Skin of body (tissue), 2 donors: ENCODE data around the gene FKTN. TPM values are rescaled to one million over a fixed set of nuclear protein-coding genes. Genes with fewer than 3 reads are reported as not detected.

ENCODE experiments used
- DNase-seq: peaks from one replicate; lab custom pipeline; 2025; lab: John Stamatoyannopoulos, UW
- total RNA-seq: library from RNA; depleted of rRNA; stranded (reverse); fragments of >200 nt; gene quantifications from one replicate; pipeline ENCODE4 v1.2.3, GENCODE V29; 2014

FKTN gene
- total RNA-seq, 1 donor from 2014 or later = 18.6 TPM

DNA sequence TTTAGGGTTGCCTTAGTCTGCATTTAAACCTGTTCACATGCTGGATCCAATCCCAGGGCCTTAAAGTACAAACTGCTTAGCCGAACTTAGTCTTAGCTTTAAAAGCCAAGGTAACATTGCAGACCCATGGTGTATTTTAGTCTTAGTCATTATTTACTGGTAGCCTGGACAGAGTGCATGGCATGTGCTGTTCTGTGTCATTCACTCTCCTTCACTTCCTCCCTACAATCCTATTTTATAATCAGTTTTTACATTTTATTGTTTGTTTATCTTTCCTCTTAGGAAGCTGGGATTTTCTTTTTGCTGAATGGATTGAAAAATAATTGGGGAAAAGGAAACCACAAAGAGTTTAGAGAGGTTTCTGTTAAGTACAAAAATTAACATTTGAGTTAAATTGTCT, 74.9 kb downstream of the FKTN start:
- no peak for DNase-seq

DNA sequence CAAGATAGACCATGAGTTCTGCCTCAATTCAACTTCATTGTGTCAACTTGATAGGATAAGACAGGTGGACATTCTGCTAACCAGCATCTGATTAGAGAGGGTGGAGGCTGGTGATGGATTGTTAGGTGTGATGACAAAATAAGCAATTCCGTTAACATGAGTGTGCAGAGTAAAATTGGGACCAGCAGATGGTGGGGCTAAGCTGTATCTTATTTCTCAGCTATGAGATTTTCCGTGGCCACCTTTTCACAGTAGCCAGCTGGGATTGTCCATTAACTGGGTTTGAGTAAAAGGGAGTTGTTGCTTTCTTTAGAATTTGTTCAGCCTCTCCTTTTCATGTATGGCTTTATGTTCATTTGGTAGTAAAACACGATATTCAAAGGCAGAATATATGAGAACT, 75.5 kb downstream of the FKTN start:
- DNase-seq = no peak

DNA sequence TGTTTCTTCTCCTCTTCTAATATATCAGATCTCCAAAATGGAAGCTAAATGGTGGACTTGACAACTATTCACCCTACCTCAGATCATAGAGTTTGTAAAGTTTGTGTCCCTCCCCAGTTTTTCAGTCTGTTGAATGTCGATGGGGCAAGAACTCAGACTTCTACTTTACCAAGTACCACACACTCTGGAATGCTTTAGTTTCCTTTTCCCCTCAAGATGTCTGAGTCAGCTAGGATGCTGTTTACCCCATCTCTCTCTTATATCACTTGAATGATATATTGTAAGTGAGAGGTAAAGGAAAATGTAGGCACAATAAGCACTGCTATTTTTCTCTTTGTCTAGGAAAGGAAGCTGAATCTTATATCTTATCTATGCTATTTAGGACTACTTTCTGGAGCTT, 78.4 kb downstream of the FKTN start:
- no peak for DNase-seq

DNA sequence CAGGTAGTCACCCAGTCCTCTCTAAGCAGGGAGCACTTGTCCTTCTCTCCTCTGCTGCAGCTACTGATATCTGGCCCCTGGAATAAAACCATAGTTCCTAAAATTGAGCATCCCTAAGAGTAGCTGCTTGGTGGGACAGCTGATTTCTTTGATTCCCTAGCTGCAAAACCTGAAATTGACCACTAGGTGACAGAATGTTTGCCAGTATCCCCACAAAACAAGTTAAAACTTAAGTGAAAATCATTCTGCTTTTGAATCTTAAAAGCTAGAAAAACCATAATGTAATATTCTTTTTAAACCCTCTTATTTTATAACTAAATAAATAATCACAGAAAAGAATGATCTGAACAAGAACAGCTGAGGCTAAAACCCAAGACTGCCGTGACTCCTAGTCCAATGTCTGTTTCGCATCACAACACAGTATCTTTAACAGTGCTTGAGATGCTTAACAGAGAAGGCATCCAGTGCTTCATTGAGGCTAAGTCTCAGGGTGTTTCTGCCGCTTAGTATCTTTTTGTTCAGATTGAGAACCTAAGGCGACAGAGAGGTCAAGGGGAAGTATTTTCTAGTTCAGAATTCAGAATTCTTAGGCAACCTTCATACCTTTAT, 80.0 kb downstream of the FKTN start:
- no peak for DNase-seq

DNA sequence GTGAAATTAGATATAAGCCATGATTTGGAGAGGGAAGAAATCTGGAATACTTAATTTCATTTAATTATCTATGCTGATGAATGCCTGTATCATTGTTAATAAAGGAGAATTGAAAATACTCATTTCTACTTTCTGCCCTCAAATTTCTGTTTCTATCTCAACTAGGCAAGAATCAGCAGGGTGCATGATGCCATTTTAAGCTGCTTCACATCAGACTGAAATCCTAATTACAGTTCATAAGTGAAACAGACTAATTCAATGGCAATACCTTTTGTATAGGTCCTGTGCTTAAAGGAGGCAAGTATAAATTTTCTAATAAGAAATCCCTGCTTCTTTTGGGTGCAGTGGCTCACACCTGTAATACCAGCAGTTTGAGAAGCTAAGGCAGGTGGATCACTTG, 82.0 kb downstream of the FKTN start:
- DNase-seq = no peak

DNA sequence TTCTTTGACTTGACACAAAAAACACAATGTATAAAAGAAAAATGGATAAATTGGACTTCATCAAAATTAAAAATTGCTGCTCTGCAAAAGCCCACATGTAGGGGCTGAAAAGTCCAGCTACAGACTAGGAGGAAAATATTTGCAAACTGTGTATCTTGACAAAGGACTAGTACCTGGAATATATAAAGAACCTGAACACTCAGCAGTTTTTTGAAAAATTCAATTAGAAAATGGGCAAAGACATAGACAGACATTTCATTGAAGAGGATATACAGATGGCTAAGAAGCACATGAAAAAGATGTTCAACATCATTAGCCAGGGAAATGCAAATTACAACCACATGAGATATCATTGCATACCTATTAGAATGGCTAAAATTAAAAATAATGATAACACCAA, 85.9 kb downstream of the FKTN start:
- DNase-seq = no peak

DNA sequence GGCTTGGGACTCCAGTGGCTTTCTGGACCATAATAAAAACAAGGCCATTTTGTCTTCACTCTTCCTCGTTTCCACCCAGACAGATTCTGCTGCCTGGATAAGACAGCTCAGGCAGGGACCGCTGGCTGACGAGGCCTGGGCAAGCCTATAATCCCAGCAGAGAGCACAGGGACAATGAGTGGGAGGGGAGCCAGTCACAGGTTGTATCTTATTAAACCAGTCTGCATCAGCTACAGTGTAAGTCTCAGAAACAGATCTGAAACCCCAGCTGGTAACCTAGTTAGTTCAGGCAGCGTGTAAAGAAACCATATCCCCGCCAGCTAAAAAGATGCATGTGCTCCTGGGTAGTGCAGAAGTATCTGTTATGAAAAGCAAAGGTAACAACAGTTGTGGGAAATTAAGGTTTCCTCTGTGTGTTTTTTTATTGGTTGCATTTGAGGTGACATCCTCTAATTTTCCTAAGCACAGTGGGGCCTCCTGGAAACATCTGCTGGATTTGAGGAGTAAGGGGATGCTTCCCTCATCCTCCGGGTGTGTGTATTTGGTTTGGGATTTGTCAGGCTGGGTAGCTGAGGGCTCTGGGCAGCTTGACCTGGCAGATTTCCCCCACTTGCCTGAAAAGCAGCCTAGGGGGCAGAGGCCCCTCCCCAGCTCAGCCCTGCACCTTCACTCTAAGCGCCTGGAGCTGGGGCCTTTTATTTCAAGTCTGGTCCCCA, 89.1 kb downstream of the FKTN start:
- no peak for DNase-seq

DNA sequence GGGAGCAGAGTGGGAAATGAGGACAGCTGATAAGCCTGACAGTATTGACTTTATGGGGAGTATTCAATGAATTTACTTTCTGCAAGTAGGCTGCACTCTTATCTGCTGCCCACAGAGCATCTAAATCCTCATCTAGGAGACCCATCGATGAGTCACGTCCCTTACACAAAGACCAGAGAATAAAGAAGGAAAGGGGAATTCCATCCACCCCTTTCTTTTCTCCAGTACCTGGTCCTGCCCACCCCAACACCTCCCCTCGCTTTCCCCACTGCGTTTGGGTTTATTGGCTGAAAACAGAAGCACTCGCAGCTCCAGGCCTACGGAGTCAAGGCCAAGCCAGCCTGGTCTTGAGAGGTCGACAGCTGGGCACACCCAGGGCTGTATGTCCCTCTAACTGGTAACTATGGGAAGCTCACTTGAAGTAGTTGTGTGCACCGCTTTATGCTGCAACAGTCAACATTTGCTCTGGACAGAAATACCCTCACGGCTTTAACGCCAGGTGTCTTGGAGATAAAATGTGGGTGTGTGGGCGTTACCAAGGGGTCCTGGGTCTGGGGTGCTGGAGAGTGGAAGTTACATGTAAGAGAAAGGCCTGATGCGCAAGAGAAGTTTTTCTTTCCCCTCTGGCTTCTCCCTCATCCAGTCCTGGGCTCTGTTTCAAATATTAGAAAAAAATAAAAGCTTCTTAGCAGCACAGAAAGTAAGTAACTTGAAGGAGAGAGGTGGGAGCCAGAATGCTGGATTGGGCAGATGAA, 89.8 kb downstream of the FKTN start:
- DNase-seq = no peak

DNA sequence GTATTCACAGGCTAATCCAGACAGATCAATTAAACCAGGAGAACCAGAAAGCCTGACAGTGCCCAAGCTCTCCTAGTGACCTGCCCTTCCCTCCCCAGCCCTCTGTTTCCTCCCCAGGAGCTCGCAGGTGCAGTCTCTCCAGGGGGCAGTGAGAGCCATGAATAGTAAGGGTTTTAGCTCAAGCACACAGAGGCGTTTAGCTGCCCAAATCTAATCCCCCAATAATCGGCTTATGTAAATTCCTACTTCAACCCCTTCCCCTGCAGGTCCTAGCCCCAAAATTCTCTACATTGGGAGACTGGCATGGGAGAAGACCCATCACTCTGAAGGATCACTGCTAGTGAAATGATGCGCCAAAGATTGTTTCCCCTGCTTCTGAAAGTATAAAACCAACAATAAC, 93.9 kb downstream of the FKTN start:
- no peak for DNase-seq

DNA sequence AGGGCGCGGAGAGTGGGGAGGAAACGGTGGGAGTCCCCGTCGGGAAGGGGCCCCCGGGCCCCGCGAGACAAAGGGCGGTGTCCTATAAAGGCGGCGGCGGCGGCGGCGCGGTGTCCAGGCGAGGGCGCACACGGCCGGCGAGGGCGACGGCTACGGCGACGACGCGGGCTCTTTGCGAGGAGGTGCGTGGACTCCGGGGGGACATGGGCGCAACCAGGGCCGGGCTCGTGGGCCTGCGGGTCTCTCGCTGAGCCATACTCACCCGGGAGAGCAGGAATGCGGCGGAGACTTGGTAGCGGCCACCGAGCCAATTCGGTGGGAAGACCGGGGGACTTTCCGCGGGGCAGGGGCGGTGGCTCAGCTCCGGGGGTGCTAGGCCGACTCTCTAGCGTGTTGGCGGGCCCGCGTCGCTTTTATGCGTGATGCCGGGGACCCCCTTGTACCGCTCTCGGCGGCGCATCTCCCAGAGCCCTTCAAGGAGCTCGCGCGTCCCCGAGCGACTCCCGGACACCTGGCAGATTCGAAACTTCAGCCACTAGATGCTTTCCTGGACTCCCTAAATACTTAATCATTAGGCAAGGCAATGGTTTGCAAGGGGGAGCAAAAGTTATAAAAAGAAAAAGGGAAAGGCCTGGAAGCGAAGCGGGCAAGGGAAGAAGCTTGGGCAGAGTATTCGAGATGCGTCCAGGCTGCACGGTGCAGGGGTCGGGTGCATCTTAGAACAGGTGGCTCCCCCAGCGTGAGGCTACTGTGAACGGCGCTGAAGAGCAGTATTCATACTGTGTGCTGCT, 98.4 kb downstream of the FKTN start:
- DNase-seq = no peak

DNA sequence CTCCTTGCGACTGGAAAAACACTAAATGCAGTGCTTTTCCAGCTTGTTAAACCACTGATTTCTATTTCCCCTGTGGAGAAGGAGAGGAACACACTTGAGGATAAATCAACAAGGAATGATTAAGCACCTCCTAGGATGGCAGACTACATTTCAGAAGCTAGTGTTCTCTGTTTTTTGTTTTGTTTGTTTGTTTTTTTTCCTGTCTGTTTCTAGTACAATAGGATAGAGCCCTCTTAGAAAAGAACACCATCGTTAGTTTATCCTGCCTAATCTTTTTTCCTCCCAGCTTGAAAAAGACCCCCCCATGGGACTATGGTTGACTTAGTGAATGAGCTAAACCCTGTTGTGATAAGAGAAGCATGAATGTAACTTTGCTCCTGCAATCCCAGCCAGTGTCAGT, 100.4 kb downstream of the FKTN start:
- no peak for DNase-seq

DNA sequence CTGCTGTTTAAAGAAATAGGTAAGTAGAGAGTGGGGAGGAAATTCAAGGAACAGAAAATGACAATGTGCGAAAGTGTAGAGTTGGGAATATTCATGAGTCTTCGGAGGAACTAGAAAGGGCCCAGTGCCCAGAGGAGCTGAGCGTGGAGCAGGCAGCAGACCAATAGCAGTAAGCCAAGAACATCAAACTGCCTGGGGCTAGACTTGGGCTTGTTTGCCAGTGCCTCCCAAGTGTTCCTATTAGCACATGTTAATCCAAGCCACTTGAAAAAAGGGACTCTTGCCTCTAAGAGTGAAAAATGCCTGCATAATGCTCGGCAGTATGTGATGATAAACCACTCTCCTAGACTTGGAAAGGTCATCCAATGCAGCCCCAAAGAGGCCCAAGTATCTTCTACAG, 103.1 kb downstream of the FKTN start:
- no peak for DNase-seq

DNA sequence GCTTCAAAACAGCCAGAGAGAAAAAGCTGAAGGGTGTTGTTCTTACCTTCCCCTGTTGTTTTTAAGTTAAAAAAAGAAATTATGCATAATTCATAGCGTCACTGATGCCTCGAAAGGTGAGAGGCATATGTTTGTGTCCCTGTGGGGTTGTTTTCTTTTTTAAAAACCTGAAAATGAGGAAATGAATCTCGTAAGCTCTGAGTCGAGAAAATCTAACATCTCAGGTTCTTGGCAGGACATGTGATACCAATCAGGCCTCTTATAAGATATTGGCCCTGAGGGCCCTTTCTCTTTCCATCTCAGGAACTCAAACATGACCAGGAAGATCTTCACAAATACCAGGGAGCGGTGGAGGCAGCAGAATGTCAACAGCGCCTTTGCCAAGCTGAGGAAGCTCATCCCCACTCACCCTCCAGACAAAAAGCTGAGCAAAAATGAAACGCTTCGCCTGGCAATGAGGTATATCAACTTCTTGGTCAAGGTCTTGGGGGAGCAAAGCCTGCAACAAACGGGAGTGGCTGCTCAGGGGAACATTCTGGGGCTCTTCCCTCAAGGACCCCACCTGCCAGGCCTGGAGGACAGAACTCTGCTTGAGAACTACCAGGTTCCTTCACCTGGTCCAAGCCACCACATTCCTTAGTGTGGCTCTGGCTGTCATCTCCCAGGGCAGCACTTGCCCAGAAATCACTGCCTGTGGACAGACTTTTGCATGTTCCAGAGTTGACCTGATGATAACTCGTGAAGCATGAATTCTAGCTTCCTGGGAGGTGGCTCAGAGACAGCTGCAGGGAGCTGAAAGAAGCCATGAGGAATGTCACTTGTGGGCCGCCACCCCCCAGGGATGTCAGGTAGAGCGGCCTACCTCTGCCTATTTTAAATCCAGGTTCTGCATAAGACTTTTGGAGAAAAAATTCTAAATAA, 104.5 kb downstream of the FKTN start, which contains the start of gene TAL2:
TAL2 (plus strand) TSS at position 274 of the 921 bp plus-strand sequence; CDS start at position 314, 40 bp downstream.
- DNase-seq = no peak

DNA sequence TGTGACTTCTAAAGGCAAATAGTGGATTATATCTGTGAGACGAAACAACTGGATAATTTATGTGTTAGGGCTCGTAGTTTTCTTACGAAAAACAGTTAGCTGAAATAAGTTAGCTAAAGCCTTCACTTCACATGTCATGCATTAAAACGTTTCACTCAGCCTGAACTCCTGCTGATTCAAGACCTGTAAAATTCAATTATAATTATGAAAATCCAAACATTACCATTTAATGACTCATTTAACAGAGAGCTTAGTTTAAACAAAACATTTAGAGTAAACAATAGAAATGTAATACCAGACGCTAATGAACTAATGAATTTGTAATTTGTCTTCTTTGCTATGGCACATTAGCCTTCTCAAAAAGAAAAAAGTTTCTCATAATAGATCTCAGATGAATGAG, 106.0 kb downstream of the FKTN start:
- DNase-seq = no peak

DNA sequence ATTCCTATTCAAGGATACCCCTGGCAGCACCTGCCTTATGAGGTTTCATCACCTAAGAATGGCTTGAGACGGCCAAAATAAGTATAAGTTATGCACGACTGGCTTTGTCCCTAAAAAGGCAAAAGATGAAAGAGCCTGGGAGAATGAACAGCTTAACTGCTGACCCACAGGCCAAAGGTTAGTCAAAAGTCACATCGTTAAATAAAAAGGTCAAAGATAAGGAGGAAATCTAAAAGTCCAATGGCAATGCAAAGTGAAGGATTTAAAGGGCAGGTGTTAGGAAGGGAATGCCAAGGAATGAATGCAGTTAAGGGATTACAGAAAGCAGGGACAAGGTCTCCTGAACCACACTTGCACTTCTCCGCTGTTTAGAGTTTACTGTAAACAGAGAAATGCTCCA, 109.9 kb downstream of the FKTN start:
- DNase-seq = no peak

DNA sequence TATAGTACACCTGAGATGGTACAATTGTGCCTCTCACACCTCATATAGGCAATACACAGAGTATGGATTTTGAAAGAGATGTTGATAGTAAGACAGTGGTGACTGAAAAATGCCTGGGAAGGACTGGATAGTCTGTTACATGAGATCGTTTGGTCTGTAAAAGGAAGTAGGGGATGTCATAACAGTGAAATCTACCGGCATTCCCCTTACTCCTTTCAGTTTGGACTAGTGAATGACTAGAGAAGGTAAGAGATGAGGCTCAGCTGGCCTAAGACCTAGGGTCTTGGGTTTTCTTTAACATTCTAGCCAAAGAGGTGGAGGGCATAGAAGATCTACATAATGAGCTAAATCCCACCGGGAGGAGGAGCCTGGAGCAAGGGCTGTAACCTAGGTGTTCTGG, 112.4 kb downstream of the FKTN start:
- DNase-seq = no peak

DNA sequence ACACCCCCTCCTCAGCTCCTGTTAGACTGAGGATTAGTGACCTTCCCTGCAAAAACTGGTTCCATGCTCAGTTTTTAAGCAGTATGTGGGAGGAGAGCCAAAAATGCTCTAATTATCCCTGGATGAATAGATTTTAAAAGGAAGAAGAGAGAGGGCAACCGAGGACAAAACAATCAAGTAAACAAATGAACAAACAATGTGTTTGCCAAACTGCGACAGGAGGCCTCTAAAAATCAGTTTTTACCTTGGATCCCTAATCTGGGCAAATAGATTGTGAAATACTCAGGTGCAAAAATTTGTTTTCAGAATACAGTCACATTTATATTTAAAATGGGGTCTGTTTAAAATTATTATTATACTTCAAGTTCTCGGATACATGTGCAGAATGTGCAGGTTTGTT, 112.8 kb downstream of the FKTN start:
- no peak for DNase-seq

DNA sequence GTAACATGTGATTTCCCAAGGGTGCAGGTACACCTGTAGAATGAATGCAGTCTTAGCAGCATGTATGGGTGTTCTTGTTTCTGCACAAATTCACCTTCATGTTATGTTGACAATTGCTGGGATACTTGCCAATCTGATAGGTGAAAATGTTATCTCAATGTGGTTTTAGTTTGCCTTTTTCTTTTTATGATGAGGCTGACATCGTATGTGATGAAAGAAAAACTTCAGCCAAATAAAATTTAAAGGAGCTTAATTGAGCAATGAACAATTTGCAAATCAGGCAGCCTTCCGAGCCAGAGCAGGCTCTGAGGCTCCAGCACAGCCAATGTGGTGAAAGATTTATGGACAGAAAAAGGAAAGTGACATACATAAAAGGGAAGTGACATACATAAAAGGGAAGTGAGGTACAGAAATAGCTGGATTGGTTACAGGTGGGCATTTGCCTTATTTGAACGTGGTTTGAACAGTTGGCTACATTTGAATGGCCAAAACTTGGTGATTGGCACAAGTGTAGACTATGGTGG, 114.8 kb downstream of the FKTN start:
- no peak for DNase-seq

DNA sequence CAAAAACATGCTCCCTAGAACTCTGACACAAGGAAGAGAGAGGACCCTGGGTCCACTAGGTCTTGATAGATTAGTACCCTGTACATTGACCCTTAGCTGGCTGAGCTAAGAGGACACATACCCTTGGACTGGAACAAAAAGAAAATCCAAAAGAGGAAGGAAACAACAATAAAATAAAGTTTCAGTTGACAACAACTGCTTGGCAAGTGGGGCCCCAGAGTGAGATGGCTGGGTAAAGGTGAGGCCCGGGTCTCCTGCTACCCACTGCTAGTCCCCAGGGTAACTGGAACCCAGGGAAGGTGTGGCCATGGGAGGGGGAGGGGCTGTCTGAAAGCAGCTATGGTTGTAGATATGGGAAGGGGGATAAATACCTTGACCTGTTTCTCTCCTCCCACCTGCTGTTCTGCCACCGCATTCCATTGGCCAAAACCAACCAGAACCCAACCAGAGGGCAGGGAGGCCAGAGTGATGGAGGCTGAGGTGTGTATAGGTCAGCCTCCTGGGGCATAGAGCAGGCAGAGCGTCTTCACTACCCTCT, 116.0 kb downstream of the FKTN start:
- DNase-seq = no peak

DNA sequence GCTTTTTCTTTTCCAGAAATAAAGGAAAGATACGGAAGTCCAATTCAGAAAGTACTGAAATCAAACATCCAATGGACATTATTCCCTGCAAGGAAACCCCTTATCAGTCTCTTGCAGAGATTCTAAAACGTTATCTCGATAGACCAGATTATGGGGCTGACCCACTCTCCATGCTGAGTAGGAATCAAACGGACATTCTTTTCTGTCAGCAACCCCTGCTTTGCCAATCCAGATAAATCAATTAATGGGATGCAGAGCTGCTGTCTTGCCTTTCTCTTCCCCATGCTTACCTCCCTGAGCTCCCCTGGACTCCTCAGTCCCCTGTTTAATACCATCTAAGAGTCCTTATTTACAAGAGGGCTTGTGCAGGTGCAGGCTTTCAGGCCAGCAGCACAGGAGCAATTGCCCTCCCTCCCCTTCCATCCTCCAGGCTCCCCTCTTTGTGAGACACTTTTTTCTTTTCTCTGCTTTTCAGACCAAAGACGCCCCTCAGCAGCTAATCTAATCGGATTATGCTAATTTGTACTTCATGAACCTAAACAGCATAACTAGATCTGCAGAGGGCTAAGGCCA, 118.5 kb downstream of the FKTN start:
- DNase-seq = no peak
